Smooth muscle cell of the brain vasculature (primary cell): ENCODE data around the gene SLC25A43.
A peak's percentile ranks its signal among the peaks of the same experiment; 100 is the strongest.

ENCODE experiments used
- DNase-seq: peaks from one replicate; pipeline ENCODE4 v3.0.0-alpha.2; 2012; ENCODE audit warnings: low read depth, low spot score

SLC25A43 gene

DNA sequence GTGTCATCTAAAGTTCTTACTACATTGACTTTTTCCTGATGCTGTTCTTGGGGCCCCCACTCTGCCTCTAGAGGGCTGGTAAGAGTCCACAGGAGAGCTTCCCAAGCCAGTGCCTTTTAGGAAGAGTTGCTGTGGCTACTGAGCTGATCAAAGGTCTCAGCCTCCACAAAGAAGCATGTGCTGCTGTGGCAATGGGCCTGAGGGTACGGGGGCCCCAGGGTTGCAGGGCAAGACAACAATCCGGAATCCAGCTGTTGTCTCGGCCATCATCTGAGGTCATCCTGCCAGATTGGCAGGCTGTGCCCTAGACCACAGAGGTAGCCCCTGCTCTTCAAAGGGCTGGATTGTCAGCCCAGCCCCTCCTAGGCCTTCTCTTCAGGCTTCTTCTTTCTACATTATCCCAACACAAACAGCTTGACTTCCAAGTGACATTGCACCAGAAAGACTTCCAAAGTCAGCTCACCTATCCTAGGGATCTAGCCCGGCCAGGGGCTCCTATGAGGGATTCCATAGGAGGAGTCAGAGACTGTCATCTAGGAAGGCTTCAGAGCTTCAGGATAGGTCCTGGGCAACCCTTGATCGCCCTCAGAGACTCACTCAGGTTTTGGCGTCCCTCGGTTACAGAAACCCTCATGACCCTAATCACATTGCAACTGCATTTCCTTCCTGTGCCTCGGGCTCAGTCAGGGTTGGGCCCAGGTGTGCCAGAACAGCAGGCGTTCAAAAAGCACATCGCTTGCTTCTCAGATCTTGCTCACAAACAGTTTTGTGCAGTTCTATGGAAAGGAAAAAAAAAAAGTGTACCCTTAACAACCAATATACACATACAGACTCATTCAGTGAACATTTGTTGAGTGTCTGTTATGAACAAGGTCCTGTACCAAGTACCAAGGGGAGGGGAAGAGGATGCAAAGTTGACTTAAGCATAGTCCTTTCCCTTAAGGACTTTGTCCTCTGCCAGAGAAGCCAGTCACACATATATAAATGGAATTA lies 96.9 kb downstream of the SLC25A43 start:
- DNase-seq, result no peak

DNA sequence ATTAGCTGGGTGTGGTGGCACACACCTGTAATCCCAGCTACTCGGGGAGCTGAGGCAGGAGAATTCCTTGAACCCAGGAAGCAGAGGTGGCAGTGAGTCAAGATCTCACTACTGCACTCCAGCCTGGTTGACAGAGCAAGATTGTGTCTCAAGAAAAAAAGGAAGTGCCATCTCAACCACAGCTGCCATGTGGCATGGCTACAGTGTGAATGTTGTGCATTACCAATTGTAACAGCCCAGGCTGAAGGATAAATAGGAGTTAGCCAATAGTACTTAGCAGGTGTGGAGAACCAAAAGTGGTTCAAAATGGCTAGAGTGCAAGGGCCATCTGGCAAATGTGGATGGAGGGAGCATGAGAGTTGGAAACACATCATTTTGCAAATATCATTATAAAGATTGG lies 98.0 kb downstream of the SLC25A43 start:
- no peak for DNase-seq

DNA sequence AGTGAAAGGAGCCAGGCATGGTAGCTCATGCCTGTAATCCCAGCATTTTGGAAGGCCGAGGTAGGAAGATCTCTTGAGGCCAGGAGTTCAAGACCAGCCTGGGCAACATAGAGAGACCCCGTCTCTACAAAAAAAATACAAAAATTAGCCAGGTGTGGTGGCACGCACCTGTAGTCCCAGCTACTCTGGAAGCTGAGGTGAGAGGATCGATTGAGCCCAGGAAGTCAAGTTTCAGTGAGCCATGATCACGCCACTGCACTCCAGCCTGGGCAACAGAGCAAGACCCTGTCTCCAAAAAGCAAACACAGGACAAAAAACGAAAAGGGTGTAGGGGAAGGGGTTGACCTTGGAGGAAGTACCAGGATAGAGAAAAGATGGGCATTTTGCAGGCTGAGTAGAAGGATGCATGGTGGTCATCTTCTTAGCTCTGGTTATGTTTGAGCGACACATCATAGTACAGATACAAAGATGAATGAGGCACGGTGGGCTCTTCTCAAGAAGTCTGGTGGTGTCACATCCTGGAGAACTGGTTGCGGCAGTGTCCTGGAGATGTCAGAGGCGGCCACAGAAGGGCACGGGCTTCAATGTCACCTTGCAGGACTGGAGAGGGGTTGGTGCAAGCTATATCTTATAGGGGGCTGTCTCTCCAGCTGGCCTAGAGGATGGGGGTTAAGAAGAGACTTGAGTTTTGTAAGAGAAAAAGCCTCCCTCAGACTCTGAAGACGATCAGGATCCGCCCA lies 101.1 kb downstream of the SLC25A43 start:
- DNase-seq, result no peak

DNA sequence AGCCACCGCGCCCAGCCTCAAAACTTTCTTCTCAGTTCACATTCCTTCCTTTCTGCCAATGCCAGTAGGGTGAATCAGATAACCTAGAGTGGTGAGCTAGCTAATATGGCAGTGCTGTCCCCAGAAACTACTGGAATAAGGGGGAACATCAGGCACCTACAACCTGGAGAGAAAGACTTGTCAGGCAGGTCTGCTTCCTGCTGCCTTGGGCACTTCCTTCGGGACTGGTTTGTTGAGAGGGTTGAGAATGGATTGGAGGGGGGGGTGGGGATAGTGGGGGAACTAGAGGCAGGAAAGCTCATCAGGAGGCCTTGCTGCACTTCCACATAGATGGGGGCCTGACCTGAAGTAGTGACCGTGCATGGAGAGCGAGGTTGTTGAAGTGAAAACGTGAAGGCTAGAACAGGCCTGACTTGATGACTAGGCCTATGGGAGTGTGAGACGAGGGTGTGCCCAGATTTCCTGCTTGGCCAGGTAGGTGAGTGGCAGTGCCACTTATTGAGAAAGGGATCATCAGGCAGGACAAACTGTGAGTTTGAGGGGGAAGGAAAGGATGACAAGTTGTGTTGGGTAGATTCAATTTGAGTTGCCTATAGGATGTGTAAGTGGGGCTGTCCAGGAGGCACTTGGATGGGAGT lies 102.5 kb downstream of the SLC25A43 start:
- DNase-seq, result no peak

DNA sequence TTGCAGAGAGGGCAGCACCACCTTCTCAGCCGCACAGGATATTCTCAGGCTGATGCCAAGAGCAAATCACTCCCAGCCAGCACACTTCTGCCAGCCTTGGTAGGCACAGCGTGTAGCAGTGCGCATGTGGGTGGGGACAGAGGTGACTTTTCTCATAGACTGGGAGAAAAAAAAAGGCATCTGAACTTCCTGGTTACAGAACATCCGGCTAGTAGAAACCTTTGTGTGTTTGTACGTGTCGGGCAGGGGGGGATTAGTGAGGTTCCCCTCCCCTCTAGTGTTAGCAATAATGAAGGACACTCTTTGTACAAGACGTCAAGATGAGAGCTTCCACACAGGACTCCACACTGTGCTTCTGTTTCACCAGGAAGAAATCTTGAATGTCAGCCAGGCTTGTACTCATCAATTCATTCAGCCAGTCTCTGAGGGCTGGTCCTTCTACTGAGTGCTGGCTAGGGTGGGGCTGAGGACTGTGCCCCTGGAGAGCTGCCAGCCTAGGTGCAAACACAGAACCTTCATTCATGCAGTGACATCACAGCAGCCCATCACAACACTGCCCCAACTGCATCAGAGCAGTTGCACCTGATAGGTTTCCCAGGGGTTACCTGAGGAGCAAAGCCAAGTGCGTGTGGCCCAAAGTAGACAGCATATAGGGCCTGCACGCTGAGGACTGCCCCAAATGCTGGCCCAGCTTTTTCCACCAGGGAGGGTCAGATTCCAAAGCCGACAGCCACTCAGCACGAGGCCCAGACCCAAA lies 103.8 kb downstream of the SLC25A43 start:
- no peak for DNase-seq

DNA sequence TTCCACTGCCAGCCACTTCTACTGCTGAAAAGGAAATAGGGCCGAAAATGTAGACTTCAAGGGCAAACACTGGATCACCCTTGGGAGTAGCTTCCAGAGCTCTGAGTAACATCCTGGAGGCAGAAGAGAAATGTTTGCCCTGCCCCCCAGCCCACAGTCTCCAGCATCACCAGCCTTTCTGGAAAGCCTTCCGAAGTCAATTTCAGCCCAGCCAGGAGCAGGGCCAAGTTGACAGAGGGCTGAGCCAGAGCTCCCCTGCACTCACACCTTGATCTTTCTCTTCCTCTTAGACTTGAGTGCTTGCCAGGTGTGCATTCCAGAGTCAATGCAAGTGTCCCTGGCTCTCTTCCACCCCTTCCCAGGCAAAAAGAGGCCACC lies 104.3 kb downstream of the SLC25A43 start:
- DNase-seq, result peak; percentile 61
